Pons (tissue), 1 donor: ENCODE data around the gene ATF4.

Experiments
- DNase-seq: peaks from one replicate; pipeline ENCODE4 v3.0.0-alpha.2; 2016; ENCODE audit warnings: low spot score

ATF4 gene

GRCh38 chr22:39558254-39558727 lies 37.9 kb downstream of the ATF4 start:
- DNase-seq = no peak

- no peak for DNase-seq
These were observed 38.6 kb downstream of the ATF4 start for GRCh38 chr22:39558950-39559349.

GRCh38 chr22:39559456-39560105 lies 39.2 kb downstream of the ATF4 start:
- no peak for DNase-seq

GRCh38 chr22:39560127-39560526 lies 39.8 kb downstream of the ATF4 start:
- no peak for DNase-seq

- DNase-seq = no peak
These were observed 42.6 kb downstream of the ATF4 start for GRCh38 chr22:39562839-39563489.

- no peak for DNase-seq
These were observed 43.4 kb downstream of the ATF4 start for GRCh38 chr22:39563571-39564428.

GRCh38 chr22:39565414-39565944 lies 45.1 kb downstream of the ATF4 start:
- DNase-seq = no peak

- no peak for DNase-seq
These were observed 47.0 kb downstream of the ATF4 start for GRCh38 chr22:39567135-39567946.

GRCh38 chr22:39568278-39568981 lies 48.1 kb downstream of the ATF4 start:
- no peak for DNase-seq

- no peak for DNase-seq
These were observed 48.7 kb downstream of the ATF4 start for GRCh38 chr22:39569066-39569465.

GRCh38 chr22:39570226-39570625 lies 49.9 kb downstream of the ATF4 start:
- DNase-seq = no peak

GRCh38 chr22:39570665-39571064 lies 50.3 kb downstream of the ATF4 start, which contains the start of gene CACNA1I:
Gene CACNA1I (plus strand): TSS chr22:39570753. CDS start chr22:39570753, 0 bp downstream.
- DNase-seq = no peak

- DNase-seq = no peak
These were observed 51.2 kb downstream of the ATF4 start for GRCh38 chr22:39571538-39571937.
